Liver (tissue), 9 donors: ENCODE data around the gene BTN1A1. TPM values are rescaled to one million over a fixed set of nuclear protein-coding genes. Genes with fewer than 3 reads are reported as not detected.

Experiments used
- DNase-seq: peaks from one replicate; pipeline ENCODE4 v3.0.0-alpha.2; 2017; ENCODE audit warnings: low spot score
- H3K27ac ChIP-seq, 2 donors: one replicate each; pipeline ENCODE4 v1.7.0; 2013; ENCODE audit warnings: inconsistent platforms in 2 of 2, low read length in 2 of 2, control low read depth in 1 of 2, low read depth in 1 of 2, mild to moderate bottlenecking in 1 of 2
- H3K27me3 ChIP-seq, 4 donors: one replicate each; pipeline versions ENCODE4 v1.6.1 to v1.7.0; 2013; ENCODE audit warnings: low read length in 3 of 4, inconsistent platforms in 1 of 4, mild to moderate bottlenecking in 1 of 4, moderate library complexity in 1 of 4; ENCODE audit not compliant: control insufficient read depth in 4 of 4, insufficient read depth in 4 of 4
- H3K36me3 ChIP-seq, 4 donors: one replicate each; pipeline versions ENCODE4 v1.6.1 to v1.7.0; 2013; ENCODE audit warnings: low read length in 3 of 4, mild to moderate bottlenecking in 3 of 4, low read depth in 1 of 4, moderate library complexity in 1 of 4; ENCODE audit not compliant: control insufficient read depth in 4 of 4, insufficient read depth in 3 of 4
- H3K4me1 ChIP-seq, 4 donors: one replicate each; pipeline versions ENCODE4 v1.6.1 to v1.7.0; 2013; ENCODE audit warnings: low read length in 3 of 4, mild to moderate bottlenecking in 3 of 4, moderate library complexity in 1 of 4; ENCODE audit not compliant: control insufficient read depth in 4 of 4, insufficient read depth in 4 of 4
- H3K4me3 ChIP-seq, 3 donors: one replicate each; pipeline versions ENCODE4 v1.6.1 to v1.7.0; 2013; ENCODE audit warnings: low read length in 3 of 3, control low read depth in 1 of 3, low read depth in 1 of 3, mild to moderate bottlenecking in 1 of 3
- H3K9ac ChIP-seq, 2 donors: one replicate each; pipeline ENCODE4 v1.7.0; 2013; ENCODE audit warnings: low read length in 2 of 2, mild to moderate bottlenecking in 2 of 2, moderate library complexity in 2 of 2, control low read depth in 1 of 2, low read depth in 1 of 2
- H3K9me3 ChIP-seq, 4 donors: one replicate each; pipeline versions ENCODE4 v1.6.1 to v1.7.0; 2013; ENCODE audit warnings: low read length in 3 of 4; ENCODE audit not compliant: control insufficient read depth in 4 of 4
- ATF3 ChIP-seq: IDR thresholded peaks from 2 replicates; pipeline ENCODE4 v1.6.1; 2016; ENCODE audit warnings: antibody characterized with exemption
- CTCF ChIP-seq: fragments of 150-350 bp; IDR thresholded peaks from 2 replicates; pipeline ENCODE4 v1.5.1; 2017; ENCODE audit warnings: improper control_type of control experiment, low read depth, low read length; ENCODE audit not compliant: missing input control
- EGR1 ChIP-seq, 2 donors: IDR thresholded peaks; 2 replicates each; pipeline ENCODE4 v1.6.1; 2016 to 2018; ENCODE audit warnings: antibody characterized with exemption in 2 of 2, low read depth in 2 of 2
- FOXA2 ChIP-seq: IDR thresholded peaks from 2 replicates; pipeline ENCODE4 v1.6.1; 2016; ENCODE audit warnings: antibody characterized with exemption
- GABPA ChIP-seq, 2 donors: IDR thresholded peaks in 1 of 2; conservative IDR thresholded peaks in 1 of 2; 2 replicates each; pipeline ENCODE4 v1.6.1; 2016; ENCODE audit warnings: antibody characterized with exemption in 2 of 2, mild to moderate bottlenecking in 1 of 2, moderate library complexity in 1 of 2
- HNF4A ChIP-seq, 2 donors: conservative IDR thresholded peaks; 2 replicates each; pipeline ENCODE4 v1.6.1; 2016; ENCODE audit warnings: antibody characterized with exemption in 2 of 2, mild to moderate bottlenecking in 2 of 2
- MAX ChIP-seq: IDR thresholded peaks from 2 replicates; pipeline ENCODE4 v1.6.1; 2016; ENCODE audit warnings: antibody characterized with exemption
- NR2F2 ChIP-seq: IDR thresholded peaks from 2 replicates; pipeline ENCODE4 v1.6.1; 2016; ENCODE audit warnings: antibody characterized with exemption
- REST ChIP-seq: IDR thresholded peaks from 2 replicates; pipeline ENCODE4 v1.6.1; 2016; ENCODE audit warnings: antibody characterized with exemption, mild to moderate bottlenecking
- RXRA ChIP-seq, 2 donors: IDR thresholded peaks; 2 replicates each; pipeline ENCODE4 v1.6.1; 2017 to 2018; ENCODE audit warnings: antibody characterized with exemption in 2 of 2, mild to moderate bottlenecking in 1 of 2
- SP1 ChIP-seq: IDR thresholded peaks from 2 replicates; pipeline ENCODE4 v1.6.1; 2018; ENCODE audit warnings: antibody characterized with exemption, mild to moderate bottlenecking
- TAF1 ChIP-seq: conservative IDR thresholded peaks from 2 replicates; pipeline ENCODE4 v1.6.1; 2016; ENCODE audit warnings: antibody characterized with exemption, mild to moderate bottlenecking
- YY1 ChIP-seq: IDR thresholded peaks from 2 replicates; pipeline ENCODE4 v1.6.1; 2016; ENCODE audit warnings: antibody characterized with exemption, mild to moderate bottlenecking
- ZBTB33 ChIP-seq: IDR thresholded peaks from 2 replicates; pipeline ENCODE4 v1.6.1; 2016; ENCODE audit warnings: antibody characterized with exemption
- WGBS: extraction: QIAGEN DNeasy Blood & Tissue Kit; methylation state at CpG from one replicate; pipeline ENCODE4 v1.1.7; 2013; 5-methylcytosine and 5-hydroxymethylcytosine counted together
- polyA plus RNA-seq, 2 donors: library from polyadenylated mRNA; stranded (reverse) in 1 of 2; unstranded in 1 of 2; fragments of 200-250 nt in 1 of 2; fragments of >200 nt in 1 of 2; fragmentation: Nextera tagmentation in 1 of 2; extraction: Ambion mirVana in 1 of 2; gene quantifications; one replicate each; pipeline versions ENCODE4 v1.2.1 to v1.2.3, GENCODE V29; 2013 to 2015
- total RNA-seq, 2 donors: library from RNA; depleted of rRNA; stranded (reverse); fragments of >200 nt; gene quantifications; one replicate each; pipeline ENCODE4 v1.2.3, GENCODE V29; 2014
- donor health status: healthy.
- donor health status: healthy.
- donor health status: healthy.
- donor health status: healthy.
- donor health status: healthy.

Gene BTN1A1
- total and polyA plus RNA-seq, 4 donors: 0.06 TPM; not detected in 3

- Histone ChIP-seq H3K27ac (no peak overlapping the region), H3K4me3 (no peak overlapping the region), H3K27me3 (no peaks in the 10 kb centered on the region), H3K9ac (no peak overlapping the region), H3K9me3 (no peaks in the 10 kb centered on the region), H3K4me1 (peaks cover 0 to 19% (median 12%) of the 10 kb centered on the region in 4 donors), H3K36me3 (peaks cover 0 to 6% (median 2%) of the 10 kb centered on the region in 4 donors)
- TF ChIP-seq REST: no peak
- no peak for TF ChIP-seq MAX
- TF ChIP-seq ATF3: no peak
- 90% methylated on average over 3 of the region's 3 CpGs for WGBS
- no peak for DNase-seq
Observed at GRCh38 chr6:26455357-26455970, 44.6 kb upstream of the BTN1A1 start.

GRCh38 chr6:26457264-26457805, 42.8 kb upstream of the BTN1A1 start:
- 24% methylated on average over 9 of the region's 9 CpGs for WGBS
- Histone ChIP-seq H3K4me3 (peak overlapping the region in 2 of 3 donors; percentile 89 to 97), H3K27ac (peak overlapping the region; percentile 80 to 96), H3K4me1 (peaks cover 0 to 19% (median 13%) of the 10 kb centered on the region in 4 donors), H3K36me3 (peaks cover 0 to 9% (median 4%) of the 10 kb centered on the region in 4 donors), H3K27me3 (no peaks in the 10 kb centered on the region), H3K9ac (peak overlapping the region; percentile 79 to 98), H3K9me3 (no peaks in the 10 kb centered on the region)
- TF ChIP-seq EGR1 (IDR thresholded peaks at IDR 0.05; ENCODE audit: low read depth in 2 of 2): no peak
- TF ChIP-seq CTCF: no peak
- TF ChIP-seq TAF1: no peak
- no peak for TF ChIP-seq RXRA (IDR thresholded peaks at IDR 0.05)
- TF ChIP-seq YY1: no peak
- TF ChIP-seq GABPA (IDR thresholded peaks at IDR 0.05 in 1 of 2, conservative IDR thresholded peaks at IDR 0.05 in 1 of 2): no peak
- TF ChIP-seq ATF3: no peak
- TF ChIP-seq ZBTB33: no peak
- TF ChIP-seq SP1: peak; percentile 34
- no peak for TF ChIP-seq NR2F2
- TF ChIP-seq REST: peak; percentile 44
- TF ChIP-seq HNF4A (conservative IDR thresholded peaks at IDR 0.05): no peak
- TF ChIP-seq FOXA2: no peak
- peak; percentile 39 for DNase-seq
